Measurements from ENCODE around the gene MCU.
"Not testable (repeated sequence)": the region's sequence is repeated elsewhere in the genome, so short reads cannot be mapped to it uniquely, and the experiment has no call there.

MCU gene

GRCh38 chr10:72764151-72764550, 72.2 kb downstream of the MCU start:
- DNase-seq: no peak

GRCh38 chr10:72765051-72765745, 73.3 kb downstream of the MCU start:
- DNase-seq: no peak

- DNase-seq: not testable (repeated sequence)
Measured at GRCh38 chr10:72771195-72771594, 79.3 kb downstream of the MCU start.

- DNase-seq: no peak
Measured at GRCh38 chr10:72772031-72772430, 80.1 kb downstream of the MCU start.

- no peak for DNase-seq
Measured at GRCh38 chr10:72779874-72780273, 87.9 kb downstream of the MCU start.

GRCh38 chr10:72782649-72783330, 90.8 kb downstream of the MCU start:
- no peak for DNase-seq

GRCh38 chr10:72783410-72783833, 91.5 kb downstream of the MCU start:
- DNase-seq: no peak

- DNase-seq: no peak
Measured at GRCh38 chr10:72784551-72785351, 92.8 kb downstream of the MCU start.

- no peak for DNase-seq
Measured at GRCh38 chr10:72785409-72785808, 93.5 kb downstream of the MCU start.

GRCh38 chr10:72790216-72790990, 98.5 kb downstream of the MCU start:
- DNase-seq: no peak

- DNase-seq: no peak
Measured at GRCh38 chr10:72792288-72792687, 100.3 kb downstream of the MCU start.

GRCh38 chr10:72793752-72794151, 101.8 kb downstream of the MCU start:
- no peak for DNase-seq

GRCh38 chr10:72794260-72794659, 102.3 kb downstream of the MCU start:
- no peak for DNase-seq

GRCh38 chr10:72796042-72796441, 104.1 kb downstream of the MCU start:
- no peak for DNase-seq

GRCh38 chr10:72796538-72796937, 104.6 kb downstream of the MCU start:
- DNase-seq: no peak

GRCh38 chr10:72800000-72800740, 108.2 kb downstream of the MCU start:
- no peak for DNase-seq

- DNase-seq: no peak
Measured at GRCh38 chr10:72800741-72801092, 108.8 kb downstream of the MCU start.

GRCh38 chr10:72801263-72801868, 109.4 kb downstream of the MCU start:
- DNase-seq: no peak

- no peak for DNase-seq
Measured at GRCh38 chr10:72802332-72802731, 110.4 kb downstream of the MCU start.

GRCh38 chr10:72802763-72803505, 111.0 kb downstream of the MCU start:
- no peak for DNase-seq

- DNase-seq: no peak
Measured at GRCh38 chr10:72808001-72808400, 116.1 kb downstream of the MCU start.

Measured in activated CD8-positive, alpha-beta memory T cell treated with anti-CD3 and anti-CD28 coated beads, Interleukin-2, amount 50 U/mL, for 48 hours (primary cell).